Measurements from ENCODE around the gene FAM210B. TPM values are rescaled to one million over a fixed set of nuclear protein-coding genes. Genes with fewer than 3 reads are reported as not detected.

The FAM210B gene
- total RNA-seq, 1 experiment from 2014 or later: 37.9 TPM

GRCh38 chr20:56347628-56348304, 11.0 kb upstream of the FAM210B start:
- Histone ChIP-seq H3F3A (ENCODE audit: low read length, unreplicated experiment) (no peaks in the 10 kb centered on the region), H3K27ac (ENCODE audit: low read length) (no peak overlapping the region), H3K36me3 (ENCODE audit: low read depth, low read length) (no peaks in the 10 kb centered on the region), H3K4me2 (ENCODE audit: low read length) (no peak overlapping the region), H3K9ac (ENCODE audit: low read length) (no peak overlapping the region), H3K9me3 (ENCODE audit: low read length) (no peaks in the 10 kb centered on the region), H3K79me2 (ENCODE audit: low read length) (no peaks in the 10 kb centered on the region), H2AFZ (ENCODE audit: low read length) (no peak overlapping the region), H3K4me1 (ENCODE audit: insufficient read depth, low read length) (no peaks in the 10 kb centered on the region), H3K4me3 (ENCODE audit: low read length) (no peak overlapping the region), H4K20me1 (ENCODE audit: low read length) (no peaks in the 10 kb centered on the region), H3K9me2 (replicated peaks; ENCODE audit: low read length) (no peaks in the 10 kb centered on the region), H3K27me3 (ENCODE audit: low read length) (peaks cover 26% of the 10 kb centered on the region)
- DNase-seq: no peak
- no TSS peak for BruUV-seq (replicated peaks)
- CTCF ChIA-PET: no interaction called here
- TF ChIP-seq CTCF (conservative IDR thresholded peaks at IDR 0.05; ENCODE audit: low read depth, low read length) (no peak), EZH2 (IDR thresholded peaks at IDR 0.05; ENCODE audit: low read length, unreplicated experiment) (no peak), EZH2phosphoT487 (IDR thresholded peaks at IDR 0.05; ENCODE audit: borderline replicate concordance, low read length) (no peak)
- no peak for ATAC-seq
- intact Hi-C loops (cut with micrococcal nuclease): no loop called here
- POLR2A ChIA-PET (ENCODE audit: unreplicated experiment): no interaction called here

- H3K9me3 ChIP-seq (ENCODE audit: low read length): no peaks in the 10 kb centered on the region
- no peak overlapping the region for H3K4me3 ChIP-seq (ENCODE audit: low read length)
- no peak overlapping the region for H2AFZ ChIP-seq (ENCODE audit: low read length)
- ATAC-seq (no peak), DNase-seq (no peak)
- H3K27me3 ChIP-seq (ENCODE audit: low read length): peaks cover 21% of the 10 kb centered on the region
- H3K27ac ChIP-seq (ENCODE audit: low read length): no peak overlapping the region
- intact Hi-C loops (cut with micrococcal nuclease): no loop called here
- H3K9ac ChIP-seq (ENCODE audit: low read length): no peak overlapping the region
- H3K79me2 ChIP-seq (ENCODE audit: low read length): no peaks in the 10 kb centered on the region
- BruUV-seq (replicated peaks): no TSS peak
- CTCF ChIA-PET: no interaction called here
- H3F3A ChIP-seq (ENCODE audit: low read length, unreplicated experiment): no peaks in the 10 kb centered on the region
- H4K20me1 ChIP-seq (ENCODE audit: low read length): no peaks in the 10 kb centered on the region
- POLR2A ChIA-PET (ENCODE audit: unreplicated experiment): no interaction called here
- H3K4me1 ChIP-seq (ENCODE audit: insufficient read depth, low read length): no peaks in the 10 kb centered on the region
- no peak for TF ChIP-seq EZH2phosphoT487 (IDR thresholded peaks at IDR 0.05; ENCODE audit: borderline replicate concordance, low read length)
- TF ChIP-seq EZH2 (IDR thresholded peaks at IDR 0.05; ENCODE audit: low read length, unreplicated experiment): no peak
- no peak for TF ChIP-seq CTCF (conservative IDR thresholded peaks at IDR 0.05; ENCODE audit: low read depth, low read length)
- no peaks in the 10 kb centered on the region for H3K36me3 ChIP-seq (ENCODE audit: low read depth, low read length)
- H3K9me2 ChIP-seq (replicated peaks; ENCODE audit: low read length): no peaks in the 10 kb centered on the region
- H3K4me2 ChIP-seq (ENCODE audit: low read length): no peak overlapping the region
Measured at GRCh38 chr20:56348305-56348693, 10.5 kb upstream of the FAM210B start.

- Histone ChIP-seq H3K9me3 (ENCODE audit: low read length) (no peaks in the 10 kb centered on the region), H3K9ac (ENCODE audit: low read length) (no peak overlapping the region), H3F3A (ENCODE audit: low read length, unreplicated experiment) (no peaks in the 10 kb centered on the region), H4K20me1 (ENCODE audit: low read length) (no peaks in the 10 kb centered on the region), H3K4me2 (ENCODE audit: low read length) (no peak overlapping the region), H3K79me2 (ENCODE audit: low read length) (no peaks in the 10 kb centered on the region), H2AFZ (ENCODE audit: low read length) (no peak overlapping the region), H3K27ac (ENCODE audit: low read length) (no peak overlapping the region), H3K36me3 (ENCODE audit: low read depth, low read length) (no peaks in the 10 kb centered on the region), H3K9me2 (replicated peaks; ENCODE audit: low read length) (no peaks in the 10 kb centered on the region), H3K27me3 (ENCODE audit: low read length) (peaks cover 17% of the 10 kb centered on the region), H3K4me3 (ENCODE audit: low read length) (no peak overlapping the region), H3K4me1 (ENCODE audit: insufficient read depth, low read length) (no peaks in the 10 kb centered on the region)
- BruUV-seq (replicated peaks): no TSS peak
- TF ChIP-seq CTCF (conservative IDR thresholded peaks at IDR 0.05; ENCODE audit: low read depth, low read length) (no peak), EZH2phosphoT487 (IDR thresholded peaks at IDR 0.05; ENCODE audit: borderline replicate concordance, low read length) (no peak), EZH2 (IDR thresholded peaks at IDR 0.05; ENCODE audit: low read length, unreplicated experiment) (no peak)
- DNase-seq (no peak), ATAC-seq (no peak)
- ChIA-PET CTCF (no interaction called here), POLR2A (ENCODE audit: unreplicated experiment) (no interaction called here)
- intact Hi-C loops (cut with micrococcal nuclease): no loop called here
Measured at GRCh38 chr20:56348746-56349145, 10.0 kb upstream of the FAM210B start.
